ENCODE measurements around the gene LAMTOR4. TPM values are rescaled to one million over a fixed set of nuclear protein-coding genes. Genes with fewer than 3 reads are reported as not detected.

LAMTOR4 gene
- total and polyA plus RNA-seq, 2 of the 13 experiments (the other 11 are each of a cell fraction or from before 2014, with no cell fraction given) = 115 to 118 TPM

- ChIA-PET CTCF (ENCODE audit: low intra/inter-chr PET ratio, low total read pairs) (no interaction called here), POLR2A (no interaction called here)
- no peak; the same call in 2 of the 3 replicates for ATAC-seq
- H3K4me3 ChIP-seq (replicated peaks in 1 of 3; ENCODE audit: insufficient read depth in 1 of 3, low read depth in 2 of 3, low read length in 3 of 3) = no peak overlapping the region; a peak in 1 of 6 replicates
- no TSS peak for BruUV-seq (replicated peaks)
- TF ChIP-seq SNAPC2 (CRISPR knock-in tag; IDR thresholded peaks at IDR 0.05) (no peak), ZNF572 (CRISPR knock-in tag; IDR thresholded peaks at IDR 0.05) (no peak), ZNF766 (CRISPR knock-in tag; IDR thresholded peaks at IDR 0.05; ENCODE audit: borderline replicate concordance) (no peak), TAF1 (CRISPR knock-in tag; IDR thresholded peaks at IDR 0.05) (no peak), FOSL2 (CRISPR knock-in tag; IDR thresholded peaks at IDR 0.05) (no peak), KLF16 (CRISPR knock-in tag; IDR thresholded peaks at IDR 0.05) (no peak), ZNF331 (CRISPR knock-in tag; IDR thresholded peaks at IDR 0.05) (no peak), MATR3 (CRISPR knock-in tag; IDR thresholded peaks at IDR 0.05) (no peak), GTF3A (CRISPR knock-in tag; conservative IDR thresholded peaks at IDR 0.05) (no peak), RBFOX2 (IDR thresholded peaks at IDR 0.05; ENCODE audit: low read depth, low read length) (no peak), KMT2A (CRISPR knock-in tag; IDR thresholded peaks at IDR 0.05) (no peak), ZMAT5 (CRISPR knock-in tag; IDR thresholded peaks at IDR 0.05; ENCODE audit: borderline replicate concordance, low read depth) (no peak), ZNF720 (CRISPR knock-in tag; IDR thresholded peaks at IDR 0.05) (no peak), ZFP62 (CRISPR knock-in tag; IDR thresholded peaks at IDR 0.05) (no peak), KDM5A (IDR thresholded peaks at IDR 0.05; ENCODE audit: borderline replicate concordance, low read length) (no peak)
- TF ChIP-seq, protein P1, sequence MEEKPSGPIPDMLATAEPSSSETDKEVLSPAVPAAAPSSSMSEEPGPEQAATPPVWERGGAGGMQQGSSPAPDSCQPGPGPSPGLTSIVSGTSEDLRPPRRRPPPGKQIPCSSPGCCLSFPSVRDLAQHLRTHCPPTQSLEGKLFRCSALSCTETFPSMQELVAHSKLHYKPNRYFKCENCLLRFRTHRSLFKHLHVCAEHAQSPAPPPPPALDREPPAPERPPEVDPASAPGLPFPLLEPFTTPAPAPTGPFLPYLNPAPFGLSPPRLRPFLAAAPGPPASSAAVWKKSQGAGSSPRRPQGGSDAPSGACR (CRISPR knock-in tag; IDR thresholded peaks at IDR 0.05) = no peak
- TF ChIP-seq, protein P2, sequence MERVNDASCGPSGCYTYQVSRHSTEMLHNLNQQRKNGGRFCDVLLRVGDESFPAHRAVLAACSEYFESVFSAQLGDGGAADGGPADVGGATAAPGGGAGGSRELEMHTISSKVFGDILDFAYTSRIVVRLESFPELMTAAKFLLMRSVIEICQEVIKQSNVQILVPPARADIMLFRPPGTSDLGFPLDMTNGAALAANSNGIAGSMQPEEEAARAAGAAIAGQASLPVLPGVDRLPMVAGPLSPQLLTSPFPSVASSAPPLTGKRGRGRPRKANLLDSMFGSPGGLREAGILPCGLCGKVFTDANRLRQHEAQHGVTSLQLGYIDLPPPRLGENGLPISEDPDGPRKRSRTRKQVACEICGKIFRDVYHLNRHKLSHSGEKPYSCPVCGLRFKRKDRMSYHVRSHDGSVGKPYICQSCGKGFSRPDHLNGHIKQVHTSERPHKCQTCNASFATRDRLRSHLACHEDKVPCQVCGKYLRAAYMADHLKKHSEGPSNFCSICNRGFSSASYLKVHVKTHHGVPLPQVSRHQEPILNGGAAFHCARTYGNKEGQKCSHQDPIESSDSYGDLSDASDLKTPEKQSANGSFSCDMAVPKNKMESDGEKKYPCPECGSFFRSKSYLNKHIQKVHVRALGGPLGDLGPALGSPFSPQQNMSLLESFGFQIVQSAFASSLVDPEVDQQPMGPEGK (CRISPR knock-in tag; IDR thresholded peaks at IDR 0.05) = no peak
- TF ChIP-seq, protein P3, sequence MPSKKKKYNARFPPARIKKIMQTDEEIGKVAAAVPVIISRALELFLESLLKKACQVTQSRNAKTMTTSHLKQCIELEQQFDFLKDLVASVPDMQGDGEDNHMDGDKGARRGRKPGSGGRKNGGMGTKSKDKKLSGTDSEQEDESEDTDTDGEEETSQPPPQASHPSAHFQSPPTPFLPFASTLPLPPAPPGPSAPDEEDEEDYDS (CRISPR knock-in tag; IDR thresholded peaks at IDR 0.05) = no peak
- H3K9ac ChIP-seq (ENCODE audit: insufficient read depth, low read depth, low read length) = no peak overlapping the region
- no peak for FAIRE-seq
- in situ Hi-C loops (cut with HindIII; ENCODE audit: extremely low pct_ligation_motif_present, low pct_unique_long_range_greater_than_20kb) = no loop called here
- peaks cover 3 to 38% of the 10 kb centered on the region in 2 experiments; a peak in 4 of 5 replicates for H3K27me3 ChIP-seq (ENCODE audit: control insufficient read depth in 1 of 2, insufficient read depth in 2 of 2, low read length in 2 of 2)
- no peaks in the 10 kb centered on the region for H3K36me3 ChIP-seq (replicated peaks in 1 of 2; ENCODE audit: control insufficient read depth in 1 of 2, insufficient read depth in 2 of 2, low read length in 2 of 2)
- H4K20me1 ChIP-seq (ENCODE audit: insufficient read depth, low read length) = no peaks in the 10 kb centered on the region
- DNase-seq (ENCODE audit: low spot score) = no peak
- no peak overlapping the region for H3K27ac ChIP-seq (ENCODE audit: extremely low read length, insufficient read depth, low read length)
- 65% methylated on average over 9 of the region's 22 CpGs for WGBS (ENCODE audit: low lambda C conversion rate)
- no peak overlapping the region for H3K4me2 ChIP-seq (ENCODE audit: low read depth, low read length)
- no peaks in the 10 kb centered on the region for H3K9me3 ChIP-seq (ENCODE audit: low read length)
- H3K4me1 ChIP-seq (ENCODE audit: insufficient read depth, low read length) = peaks cover 48% of the 10 kb centered on the region
- no peak overlapping the region for H2AFZ ChIP-seq (ENCODE audit: low read length)
- intact Hi-C loops (cut with micrococcal nuclease; ENCODE audit: unreplicated experiment) = no loop called here
- H3K79me2 ChIP-seq (ENCODE audit: insufficient read depth, low read length) = no peaks in the 10 kb centered on the region
Observed at GRCh38 chr7:100171840-100172239, 23.1 kb downstream of the LAMTOR4 start.
